Measurements from ENCODE around the gene KRT78. TPM values are rescaled to one million over a fixed set of nuclear protein-coding genes. Genes with fewer than 3 reads are reported as not detected.

KRT78 gene
- total and polyA plus RNA-seq, 2 of the 13 experiments (the other 11 are each of a cell fraction or from before 2014, with no cell fraction given) = not detected

DNA sequence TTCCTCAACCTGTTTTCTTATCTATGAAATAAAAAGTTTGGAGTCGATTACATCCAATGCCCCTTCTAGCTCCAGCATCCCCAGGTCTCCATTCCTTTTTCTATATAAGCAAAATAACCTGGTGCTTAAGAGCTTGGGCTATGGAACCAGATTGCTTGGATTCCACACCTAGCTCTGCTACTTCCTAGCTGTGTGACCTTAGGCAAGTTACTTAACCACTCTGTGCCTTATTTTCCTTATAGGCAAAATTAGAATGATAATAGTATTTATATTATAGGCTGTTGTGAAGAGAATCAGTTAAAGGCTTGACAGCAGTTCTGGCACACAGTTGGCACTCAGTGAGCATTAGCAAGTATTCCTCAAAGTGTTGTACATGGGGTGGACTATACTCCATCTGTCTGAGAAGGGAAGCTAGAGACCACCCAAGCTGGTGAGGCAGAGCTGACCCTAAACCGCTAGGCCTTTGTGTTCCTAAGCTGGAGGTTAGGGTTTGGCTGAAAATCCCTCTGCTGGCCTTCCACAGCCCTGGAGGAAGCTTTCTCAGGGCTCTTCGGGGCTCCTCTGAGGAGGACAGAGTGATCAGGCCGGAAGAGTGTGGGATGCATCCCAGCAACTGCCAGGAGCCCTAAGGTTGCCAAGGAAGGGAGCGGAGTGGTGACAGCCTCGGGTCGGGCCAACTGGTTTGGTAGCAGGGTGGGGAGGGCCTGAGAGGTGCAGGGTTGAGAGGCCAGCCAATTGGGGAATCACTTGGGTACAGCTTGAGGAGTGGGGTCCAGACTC lies 28.9 kb downstream of the KRT78 start (continued):
- no peak for TF ChIP-seq ZMYM4 (CRISPR knock-in tag; IDR thresholded peaks at IDR 0.05)
- TF ChIP-seq, protein P1, sequence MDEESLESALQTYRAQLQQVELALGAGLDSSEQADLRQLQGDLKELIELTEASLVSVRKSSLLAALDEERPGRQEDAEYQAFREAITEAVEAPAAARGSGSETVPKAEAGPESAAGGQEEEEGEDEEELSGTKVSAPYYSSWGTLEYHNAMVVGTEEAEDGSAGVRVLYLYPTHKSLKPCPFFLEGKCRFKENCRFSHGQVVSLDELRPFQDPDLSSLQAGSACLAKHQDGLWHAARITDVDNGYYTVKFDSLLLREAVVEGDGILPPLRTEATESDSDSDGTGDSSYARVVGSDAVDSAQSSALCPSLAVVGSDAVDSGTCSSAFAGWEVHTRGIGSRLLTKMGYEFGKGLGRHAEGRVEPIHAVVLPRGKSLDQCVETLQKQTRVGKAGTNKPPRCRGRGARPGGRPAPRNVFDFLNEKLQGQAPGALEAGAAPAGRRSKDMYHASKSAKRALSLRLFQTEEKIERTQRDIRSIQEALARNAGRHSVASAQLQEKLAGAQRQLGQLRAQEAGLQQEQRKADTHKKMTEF (CRISPR knock-in tag; IDR thresholded peaks at IDR 0.05) = no peak

DNA sequence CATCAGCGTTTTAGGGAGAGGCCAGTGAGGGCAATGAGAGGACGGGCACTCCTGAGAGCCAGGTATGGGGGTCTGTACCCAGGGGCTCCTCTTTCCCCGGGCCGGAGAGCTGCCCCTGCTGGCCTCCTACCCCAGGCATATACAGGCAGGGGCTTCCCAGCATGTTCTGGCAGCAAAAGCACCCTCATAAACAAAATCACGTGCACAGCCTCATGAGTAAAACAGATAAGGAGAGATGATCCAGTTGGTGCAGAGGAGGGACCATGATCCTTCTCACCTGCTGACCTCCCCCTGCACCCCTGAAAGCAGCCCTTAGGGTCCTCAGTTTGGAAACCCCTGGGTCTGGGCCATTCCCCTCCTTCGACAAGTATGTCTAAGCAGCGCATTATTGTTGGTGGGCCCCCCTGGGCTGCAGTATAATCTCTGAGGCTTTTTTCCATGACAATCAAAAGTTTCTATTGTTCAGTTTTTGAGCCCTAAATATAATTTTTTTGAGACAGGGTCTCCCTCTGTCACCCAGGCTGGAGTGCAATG lies 29.8 kb downstream of the KRT78 start:
- Histone ChIP-seq H3K36me3 (replicated peaks in 1 of 2; ENCODE audit: control insufficient read depth in 1 of 2, insufficient read depth in 2 of 2, low read length in 2 of 2) (no peaks in the 10 kb centered on the region), H3K4me3 (replicated peaks in 1 of 3; ENCODE audit: insufficient read depth in 1 of 3, low read depth in 2 of 3, low read length in 3 of 3) (no peak overlapping the region), H3K27me3 (ENCODE audit: control insufficient read depth in 1 of 2, insufficient read depth in 2 of 2, low read length in 2 of 2) (peaks cover 5 to 53% of the 10 kb centered on the region in 2 experiments; a peak in 4 of 5 replicates), H3K79me2 (ENCODE audit: insufficient read depth, low read length) (no peaks in the 10 kb centered on the region), H3K27ac (ENCODE audit: extremely low read length, insufficient read depth, low read length) (no peak overlapping the region), H3K4me2 (ENCODE audit: low read depth, low read length) (no peak overlapping the region), H4K20me1 (ENCODE audit: insufficient read depth, low read length) (no peaks in the 10 kb centered on the region), H2AFZ (ENCODE audit: low read length) (no peak overlapping the region), H3K4me1 (ENCODE audit: insufficient read depth, low read length) (no peaks in the 10 kb centered on the region), H3K9ac (ENCODE audit: insufficient read depth, low read depth, low read length) (no peak overlapping the region), H3K9me3 (ENCODE audit: low read length) (no peaks in the 10 kb centered on the region)
- no peak for TF ChIP-seq ZNF570 (CRISPR knock-in tag; IDR thresholded peaks at IDR 0.05; ENCODE audit: borderline replicate concordance)
- no peak for TF ChIP-seq ZKSCAN1 (IDR thresholded peaks at IDR 0.05; ENCODE audit: low read length)
- no peak for TF ChIP-seq RCOR2 (CRISPR knock-in tag; IDR thresholded peaks at IDR 0.05)
- no peak for TF ChIP-seq AKAP8 (CRISPR knock-in tag; IDR thresholded peaks at IDR 0.05)
- TF ChIP-seq ZKSCAN5 (CRISPR knock-in tag; IDR thresholded peaks at IDR 0.05) = no peak
- TF ChIP-seq ZNF83 (CRISPR knock-in tag; IDR thresholded peaks at IDR 0.05; ENCODE audit: borderline replicate concordance) = no peak
- no peak for TF ChIP-seq ZNF546 (CRISPR knock-in tag; conservative IDR thresholded peaks at IDR 0.05)
- no peak for TF ChIP-seq ZNF737 (CRISPR knock-in tag; IDR thresholded peaks at IDR 0.05; ENCODE audit: borderline replicate concordance)
- no peak for TF ChIP-seq NFYB (CRISPR knock-in tag; IDR thresholded peaks at IDR 0.05)
- TF ChIP-seq ZNF260 (CRISPR knock-in tag; IDR thresholded peaks at IDR 0.05; ENCODE audit: borderline replicate concordance, low read depth) = no peak
- no peak for TF ChIP-seq MEIS1 (CRISPR knock-in tag; IDR thresholded peaks at IDR 0.05; ENCODE audit: borderline replicate concordance)
- CTCF ChIA-PET (ENCODE audit: low intra/inter-chr PET ratio, low total read pairs) = no interaction called here
- intact Hi-C loops (cut with micrococcal nuclease; ENCODE audit: unreplicated experiment) = no loop called here
- FAIRE-seq (no peak), ATAC-seq (no peak), DNase-seq (ENCODE audit: low spot score) (no peak)
- POLR2A ChIA-PET = no interaction called here
- 2% methylated on average over 7 of the region's 7 CpGs for WGBS (ENCODE audit: low lambda C conversion rate)
- in situ Hi-C loops (cut with HindIII; ENCODE audit: extremely low pct_ligation_motif_present, low pct_unique_long_range_greater_than_20kb) = no loop called here
- no TSS peak for BruUV-seq (replicated peaks)
